ENCODE measurements around the gene MAVS.

The MAVS gene

GRCh38 chr20:3846740-3847428, at the start of gene MAVS:
Gene MAVS (plus strand): TSS chr20:3846834. CDS start chr20:3854625, 7,791 bp downstream.
- DNase-seq: peak; percentile 91

- DNase-seq: no peak
Measured at GRCh38 chr20:3797226-3797545, 49.4 kb upstream of the MAVS start.

DNA sequence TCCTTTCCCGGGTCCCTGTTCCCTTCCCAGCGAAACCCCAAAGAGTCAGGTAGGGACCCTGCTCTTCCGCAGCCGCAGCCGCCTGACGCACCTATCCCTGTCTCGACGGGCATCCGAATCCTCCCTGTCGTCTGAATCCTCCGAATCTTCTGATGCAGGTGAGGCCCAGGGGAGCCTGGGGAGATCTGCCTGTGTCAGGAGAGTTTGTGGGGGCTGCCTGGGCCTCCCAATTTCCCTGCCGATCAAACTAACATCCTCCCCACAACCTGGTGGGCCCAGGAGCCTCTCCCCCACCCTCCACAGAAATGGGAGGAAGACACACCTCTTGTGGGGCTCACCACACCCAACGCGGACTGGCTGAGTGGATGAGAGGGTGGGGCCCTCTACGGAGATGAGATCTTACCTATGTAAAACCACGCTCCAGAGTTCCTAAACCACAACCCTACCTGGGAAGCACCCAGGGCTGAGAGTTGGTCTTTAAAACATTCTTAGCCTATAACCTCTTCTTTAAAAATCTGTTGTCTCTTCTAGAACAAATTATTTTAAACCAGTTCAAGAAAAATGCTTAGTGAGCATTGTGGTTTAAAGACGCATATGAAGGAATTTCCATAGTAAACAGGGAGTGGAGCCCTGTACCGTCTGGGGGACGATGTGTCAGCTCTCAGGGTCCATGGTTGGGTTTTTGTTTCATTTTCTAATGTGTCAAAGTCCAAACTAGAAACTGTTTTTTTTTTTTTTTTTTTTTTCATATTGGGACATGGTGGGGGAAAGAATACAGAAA, 48.9 kb upstream of the MAVS start:
- peak; percentile 54 for DNase-seq

- no peak for DNase-seq
Measured at GRCh38 chr20:3798373-3798768, 48.3 kb upstream of the MAVS start.

GRCh38 chr20:3798908-3799248, 47.8 kb upstream of the MAVS start:
- no peak for DNase-seq

GRCh38 chr20:3800256-3800877, 46.3 kb upstream of the MAVS start:
- DNase-seq: no peak

GRCh38 chr20:3800878-3801260, 45.8 kb upstream of the MAVS start:
- no peak for DNase-seq

DNA sequence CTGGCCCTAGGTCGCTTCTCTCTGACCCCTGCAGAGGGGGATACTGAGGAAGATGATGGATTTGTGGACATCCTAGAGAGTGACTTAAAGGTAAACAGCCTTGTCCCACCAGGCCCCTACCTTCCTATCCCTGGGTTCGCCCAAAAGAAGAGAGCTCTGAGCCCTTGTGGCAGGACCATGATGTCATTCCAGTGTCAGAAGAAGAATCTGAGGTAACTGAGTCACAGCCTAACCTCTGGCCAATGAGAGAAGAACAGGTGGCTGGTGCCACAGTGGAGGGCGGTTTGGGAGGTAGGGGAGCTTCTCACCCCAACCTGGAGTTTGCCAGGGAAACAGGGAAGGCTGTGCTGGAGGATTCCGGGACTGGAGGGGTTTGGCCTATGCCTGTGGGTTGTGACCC, 45.3 kb upstream of the MAVS start:
- no peak for DNase-seq

GRCh38 chr20:3801846-3802245, 44.8 kb upstream of the MAVS start:
- DNase-seq: no peak

DNA sequence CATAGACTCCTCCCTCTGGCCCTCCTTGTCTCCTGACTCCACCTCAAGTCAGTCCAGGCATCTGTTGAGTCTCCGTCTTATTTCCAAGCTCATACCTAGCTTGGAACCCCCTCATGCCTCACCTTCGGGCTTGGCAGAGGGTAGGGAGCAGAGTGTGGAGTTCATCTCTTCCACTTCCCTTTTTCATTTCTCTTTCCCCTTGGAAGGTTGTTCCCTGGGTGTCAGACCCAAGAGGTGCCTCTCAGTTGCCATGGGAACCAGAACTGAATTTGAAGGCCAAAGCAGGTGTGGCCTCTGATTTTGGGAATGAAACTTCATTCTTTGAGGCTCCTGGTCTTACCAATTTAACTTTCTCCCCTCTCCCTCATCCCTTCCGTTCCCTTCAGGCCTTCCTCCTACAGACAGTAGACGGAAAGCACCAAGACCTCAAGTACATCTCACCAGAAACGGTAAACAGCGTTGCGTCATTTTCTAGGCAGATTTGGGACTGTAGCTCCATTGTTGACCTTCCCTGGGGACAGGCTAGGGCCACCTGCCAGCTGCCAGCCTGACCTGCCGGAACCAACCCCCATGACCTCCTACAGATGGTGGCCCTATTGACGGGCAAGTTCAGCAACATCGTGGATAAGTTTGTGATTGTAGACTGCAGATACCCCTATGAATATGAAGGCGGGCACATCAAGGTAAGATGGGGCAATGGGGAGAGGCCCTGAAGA, 44.0 kb upstream of the MAVS start:
- DNase-seq: no peak

DNA sequence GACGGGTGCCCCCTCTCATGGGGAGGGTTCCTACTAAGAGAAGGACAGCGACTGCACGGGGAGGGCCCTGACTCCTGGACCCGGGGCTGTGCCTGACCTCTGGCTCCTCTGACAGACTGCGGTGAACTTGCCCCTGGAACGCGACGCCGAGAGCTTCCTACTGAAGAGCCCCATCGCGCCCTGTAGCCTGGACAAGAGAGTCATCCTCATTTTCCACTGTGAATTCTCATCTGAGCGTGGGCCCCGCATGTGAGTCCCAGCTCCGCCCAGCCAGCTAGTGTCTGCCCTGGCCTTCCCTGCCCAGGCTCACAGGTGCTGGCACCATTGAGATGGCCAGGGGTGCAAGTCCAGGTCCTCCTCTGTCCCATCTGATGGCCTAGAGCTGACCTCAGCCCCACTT, 43.3 kb upstream of the MAVS start:
- DNase-seq: no peak

- DNase-seq: no peak
Measured at GRCh38 chr20:3803854-3804253, 42.8 kb upstream of the MAVS start.

GRCh38 chr20:3804254-3804751, 42.3 kb upstream of the MAVS start:
- no peak for DNase-seq

GRCh38 chr20:3804781-3805180, 41.9 kb upstream of the MAVS start:
- no peak for DNase-seq

GRCh38 chr20:3808544-3808943, 38.1 kb upstream of the MAVS start:
- DNase-seq: no peak

GRCh38 chr20:3811467-3812258, 35.0 kb upstream of the MAVS start:
- DNase-seq: peak; percentile 98

DNA sequence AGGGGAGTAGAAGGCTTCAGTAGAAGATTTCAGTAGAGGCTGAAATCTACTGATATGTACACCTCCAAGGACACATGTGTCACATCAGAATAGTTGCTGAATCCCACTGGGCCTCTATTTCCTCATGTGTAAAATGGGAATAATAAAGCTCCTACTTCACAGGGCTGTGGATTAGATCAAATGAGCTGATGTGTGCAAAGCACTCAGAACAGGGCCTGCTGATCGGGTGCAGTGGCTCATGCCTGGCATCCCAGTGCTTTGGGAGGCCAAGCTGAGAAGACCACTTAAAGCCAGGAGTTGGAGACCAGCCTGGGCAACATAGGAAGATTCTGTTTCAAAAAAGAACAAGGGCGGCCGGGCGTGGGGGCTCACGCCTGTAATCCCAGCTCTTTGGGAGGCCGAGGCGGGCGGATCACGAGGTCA, 34.4 kb upstream of the MAVS start:
- DNase-seq: peak; percentile 45

- DNase-seq: peak; percentile 13
Measured at GRCh38 chr20:3812975-3813847, 33.4 kb upstream of the MAVS start.

DNA sequence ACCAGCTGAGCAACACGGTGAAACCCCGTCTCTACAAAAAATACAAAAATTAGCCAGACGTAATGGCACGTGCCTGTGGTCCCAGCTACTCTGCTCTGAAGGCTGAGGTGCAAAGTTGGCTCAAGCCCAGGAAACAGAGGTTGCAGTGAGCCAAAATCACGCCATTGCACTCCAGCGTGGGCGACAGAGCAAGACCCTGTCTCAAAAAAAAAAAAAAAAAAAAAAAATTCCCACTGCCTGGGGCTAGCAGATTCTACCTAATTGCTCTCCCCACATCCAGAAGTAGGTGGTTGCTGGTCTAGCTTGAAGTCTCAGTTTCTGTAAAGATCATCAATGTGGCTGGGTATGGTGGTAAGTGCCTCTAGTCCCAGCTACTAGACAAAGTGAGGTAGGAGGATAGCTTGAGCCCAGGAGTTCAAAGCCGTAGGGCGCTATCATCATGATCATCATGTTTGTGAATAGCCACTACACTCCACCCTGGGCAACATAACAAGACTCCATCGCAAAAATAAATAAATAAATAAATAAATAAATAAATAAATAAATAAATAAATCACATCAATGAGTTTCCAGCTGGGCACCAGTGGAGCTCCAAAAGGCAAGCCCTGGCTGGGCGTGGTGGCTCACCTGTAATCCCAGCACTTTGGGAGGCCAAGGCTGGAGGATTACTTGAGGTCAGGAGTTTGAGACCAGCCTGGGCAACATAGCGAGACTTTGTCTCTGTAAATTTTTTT, 32.6 kb upstream of the MAVS start:
- peak; percentile 8 for DNase-seq

DNA sequence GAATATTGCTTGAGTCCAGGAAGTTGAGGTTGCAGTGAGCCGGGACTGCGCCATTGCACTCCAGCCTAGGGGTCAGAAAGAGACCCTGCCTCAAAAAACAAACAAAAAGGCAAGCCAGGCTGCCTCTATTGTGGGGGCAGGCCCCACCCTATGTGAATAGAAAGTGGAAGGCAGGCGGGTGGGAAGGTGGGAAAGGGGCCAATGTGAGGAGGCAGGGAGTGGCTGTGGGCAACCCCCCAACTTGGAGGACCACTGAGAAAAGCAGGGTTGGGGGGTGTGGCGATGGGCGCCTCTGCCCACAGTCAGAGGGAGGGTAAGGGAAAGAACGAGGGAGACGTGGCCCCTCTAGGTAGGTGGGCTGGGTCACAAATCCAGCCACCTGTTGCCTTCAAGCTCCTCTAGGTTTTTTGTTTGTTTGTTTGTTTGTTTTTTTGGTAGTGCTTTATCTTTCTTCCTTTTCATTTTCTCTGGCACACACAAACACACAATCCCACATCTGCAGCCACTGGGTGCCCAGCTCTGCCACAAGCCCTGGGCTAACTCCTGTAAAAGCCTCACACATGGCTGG, 31.6 kb upstream of the MAVS start:
- DNase-seq: peak; percentile 0

All from hematopoietic multipotent progenitor cell treated with erythropoietin and hydrocortisone succinate and interleukin-3 and kit ligand, for 6 days (in vitro differentiated cells).